ENCODE measurements around the gene RASA2.

Gene RASA2

GRCh38 chr3:141629976-141630375 is 143.1 kb downstream of the RASA2 start:
- Histone ChIP-seq H3K79me2 (ENCODE audit: insufficient read depth, low read length) (no peaks in the 10 kb centered on the region), H3K4me1 (ENCODE audit: insufficient read depth, low read length, poor library complexity, severe bottlenecking) (no peaks in the 10 kb centered on the region), H2AFZ (ENCODE audit: low read length) (no peak overlapping the region), H3K4me2 (ENCODE audit: low read depth, low read length, poor library complexity, severe bottlenecking) (no peak overlapping the region), H3F3A (ENCODE audit: low read depth) (no peaks in the 10 kb centered on the region), H3K27me3 (ENCODE audit: insufficient read depth, low read length, poor library complexity, severe bottlenecking) (no peaks in the 10 kb centered on the region), H3K9ac (ENCODE audit: low read depth, low read length, poor library complexity, severe bottlenecking) (no peak overlapping the region), H3K9me2 (replicated peaks; ENCODE audit: low read depth, low read length) (no peaks in the 10 kb centered on the region), H4K20me1 (ENCODE audit: insufficient read depth, low read length, poor library complexity, severe bottlenecking) (no peaks in the 10 kb centered on the region), H3K9me3 (ENCODE audit: insufficient read depth, low read depth, low read length) (0 out of 2 replicates have a peak, but pooled peaks cover 4% of the 10 kb centered on the region), H3K36me3 (ENCODE audit: insufficient read depth, low read length) (no peaks in the 10 kb centered on the region), H3K4me3 (ENCODE audit: low read length, poor library complexity, severe bottlenecking) (no peak overlapping the region)
- TF ChIP-seq EZH2phosphoT487 (IDR thresholded peaks at IDR 0.05; ENCODE audit: borderline replicate concordance): no peak
- TF ChIP-seq CTCF (conservative IDR thresholded peaks at IDR 0.05; ENCODE audit: low read length): no peak

GRCh38 chr3:141632779-141633374 is 146.1 kb downstream of the RASA2 start:
- Histone ChIP-seq H3K9ac (ENCODE audit: low read depth, low read length, poor library complexity, severe bottlenecking) (no peak overlapping the region), H3K4me1 (ENCODE audit: insufficient read depth, low read length, poor library complexity, severe bottlenecking) (no peaks in the 10 kb centered on the region), H3K36me3 (ENCODE audit: insufficient read depth, low read length) (no peaks in the 10 kb centered on the region), H3F3A (ENCODE audit: low read depth) (no peaks in the 10 kb centered on the region), H2AFZ (ENCODE audit: low read length) (no peak overlapping the region), H4K20me1 (ENCODE audit: insufficient read depth, low read length, poor library complexity, severe bottlenecking) (no peaks in the 10 kb centered on the region), H3K27me3 (ENCODE audit: insufficient read depth, low read length, poor library complexity, severe bottlenecking) (no peaks in the 10 kb centered on the region), H3K4me3 (ENCODE audit: low read length, poor library complexity, severe bottlenecking) (no peak overlapping the region), H3K9me2 (replicated peaks; ENCODE audit: low read depth, low read length) (no peaks in the 10 kb centered on the region), H3K79me2 (ENCODE audit: insufficient read depth, low read length) (no peaks in the 10 kb centered on the region), H3K9me3 (ENCODE audit: insufficient read depth, low read depth, low read length) (0 out of 2 replicates have a peak, but pooled peaks cover 4% of the 10 kb centered on the region), H3K4me2 (ENCODE audit: low read depth, low read length, poor library complexity, severe bottlenecking) (no peak overlapping the region)
- TF ChIP-seq EZH2phosphoT487 (IDR thresholded peaks at IDR 0.05; ENCODE audit: borderline replicate concordance) (no peak), CTCF (conservative IDR thresholded peaks at IDR 0.05; ENCODE audit: low read length) (no peak)

- no peaks in the 10 kb centered on the region for H4K20me1 ChIP-seq (ENCODE audit: insufficient read depth, low read length, poor library complexity, severe bottlenecking)
Observed at GRCh38 chr3:141642215-141642614, 155.4 kb downstream of the RASA2 start.

More at GRCh38 chr3:141642215-141642614, 155.4 kb downstream of the RASA2 start:
- no peaks in the 10 kb centered on the region for H3K27me3 ChIP-seq (ENCODE audit: insufficient read depth, low read length, poor library complexity, severe bottlenecking)
- no peaks in the 10 kb centered on the region for H3K4me1 ChIP-seq (ENCODE audit: insufficient read depth, low read length, poor library complexity, severe bottlenecking)
- no peaks in the 10 kb centered on the region for H3K9me3 ChIP-seq (ENCODE audit: insufficient read depth, low read depth, low read length)
- no peaks in the 10 kb centered on the region for H3F3A ChIP-seq (ENCODE audit: low read depth)
- no peaks in the 10 kb centered on the region for H3K79me2 ChIP-seq (ENCODE audit: insufficient read depth, low read length)
- H3K4me3 ChIP-seq (ENCODE audit: low read length, poor library complexity, severe bottlenecking): no peak overlapping the region
- H2AFZ ChIP-seq (ENCODE audit: low read length): no peak overlapping the region
- no peaks in the 10 kb centered on the region for H3K36me3 ChIP-seq (ENCODE audit: insufficient read depth, low read length)
- no peak overlapping the region for H3K4me2 ChIP-seq (ENCODE audit: low read depth, low read length, poor library complexity, severe bottlenecking)
- H3K9me2 ChIP-seq (replicated peaks; ENCODE audit: low read depth, low read length): no peaks in the 10 kb centered on the region
- H3K9ac ChIP-seq (ENCODE audit: low read depth, low read length, poor library complexity, severe bottlenecking): no peak overlapping the region
- TF ChIP-seq CTCF (conservative IDR thresholded peaks at IDR 0.05; ENCODE audit: low read length) (no peak), EZH2phosphoT487 (IDR thresholded peaks at IDR 0.05; ENCODE audit: borderline replicate concordance) (no peak)
